ENCODE data around the gene ESF1. TPM values are rescaled to one million over a fixed set of nuclear protein-coding genes. Genes with fewer than 3 reads are reported as not detected.
A peak's percentile ranks its signal among the peaks of the same experiment; 100 is the strongest.

The ESF1 gene
- total RNA-seq, 1 donor from 2014 or later = 9.0 TPM

GRCh38 chr20:13800728-13801134 lies 16.0 kb upstream of the ESF1 start:
- H3K27me3 Mint-ChIP-seq (ENCODE audit: low read depth) = no peaks in the 10 kb centered on the region
- no peak for DNase-seq (ENCODE audit: low spot score)
- peak overlapping the region; percentile 81 for H3K27ac Mint-ChIP-seq (ENCODE audit: unreplicated experiment)
- TF ChIP-seq, protein P1, sequence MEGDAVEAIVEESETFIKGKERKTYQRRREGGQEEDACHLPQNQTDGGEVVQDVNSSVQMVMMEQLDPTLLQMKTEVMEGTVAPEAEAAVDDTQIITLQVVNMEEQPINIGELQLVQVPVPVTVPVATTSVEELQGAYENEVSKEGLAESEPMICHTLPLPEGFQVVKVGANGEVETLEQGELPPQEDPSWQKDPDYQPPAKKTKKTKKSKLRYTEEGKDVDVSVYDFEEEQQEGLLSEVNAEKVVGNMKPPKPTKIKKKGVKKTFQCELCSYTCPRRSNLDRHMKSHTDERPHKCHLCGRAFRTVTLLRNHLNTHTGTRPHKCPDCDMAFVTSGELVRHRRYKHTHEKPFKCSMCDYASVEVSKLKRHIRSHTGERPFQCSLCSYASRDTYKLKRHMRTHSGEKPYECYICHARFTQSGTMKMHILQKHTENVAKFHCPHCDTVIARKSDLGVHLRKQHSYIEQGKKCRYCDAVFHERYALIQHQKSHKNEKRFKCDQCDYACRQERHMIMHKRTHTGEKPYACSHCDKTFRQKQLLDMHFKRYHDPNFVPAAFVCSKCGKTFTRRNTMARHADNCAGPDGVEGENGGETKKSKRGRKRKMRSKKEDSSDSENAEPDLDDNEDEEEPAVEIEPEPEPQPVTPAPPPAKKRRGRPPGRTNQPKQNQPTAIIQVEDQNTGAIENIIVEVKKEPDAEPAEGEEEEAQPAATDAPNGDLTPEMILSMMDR (IDR thresholded peaks at IDR 0.05) = no peak
- peaks cover 38% of the 10 kb centered on the region for H3K36me3 Mint-ChIP-seq (ENCODE audit: low read depth)
- H3K4me1 Mint-ChIP-seq (ENCODE audit: low read depth) = peaks cover 16% of the 10 kb centered on the region
- peak overlapping the region; percentile 1 for H3K4me3 Mint-ChIP-seq (ENCODE audit: unreplicated experiment)
- H3K9me3 Mint-ChIP-seq (ENCODE audit: low read depth) = no peaks in the 10 kb centered on the region

DNA sequence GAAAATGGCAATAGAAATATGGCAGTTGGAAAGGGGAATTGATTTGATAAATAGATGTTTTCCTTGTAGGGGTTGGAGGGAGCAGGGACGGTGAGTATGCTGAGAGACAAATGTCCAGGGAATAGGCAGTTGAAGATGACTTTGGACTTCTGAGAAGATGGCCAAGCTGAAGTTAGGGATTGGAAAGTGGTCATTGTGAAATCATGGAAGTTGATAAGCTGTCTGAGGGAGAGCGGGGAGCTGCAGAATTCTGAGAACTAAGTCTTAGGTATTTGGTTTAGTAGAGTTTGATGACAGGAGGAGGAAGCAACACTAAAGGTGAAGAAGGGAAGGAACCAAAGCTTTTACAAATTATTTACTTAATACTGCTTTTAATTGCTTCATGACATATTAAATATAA lies 15.3 kb upstream of the ESF1 start:
- Mint-ChIP-seq H3K9me3 (ENCODE audit: low read depth) (no peaks in the 10 kb centered on the region), H3K36me3 (ENCODE audit: low read depth) (peaks cover 38% of the 10 kb centered on the region), H3K4me3 (ENCODE audit: unreplicated experiment) (no peak overlapping the region), H3K4me1 (ENCODE audit: low read depth) (peaks cover 16% of the 10 kb centered on the region), H3K27me3 (ENCODE audit: low read depth) (no peaks in the 10 kb centered on the region), H3K27ac (ENCODE audit: unreplicated experiment) (peak overlapping the region; percentile 64)
- TF ChIP-seq, protein P1 (IDR thresholded peaks at IDR 0.05) = no peak
- no peak for DNase-seq (ENCODE audit: low spot score)

GRCh38 chr20:13799040-13799439 lies 14.3 kb upstream of the ESF1 start:
- TF ChIP-seq, protein P1 (IDR thresholded peaks at IDR 0.05) = no peak

GRCh38 chr20:13794667-13795066 lies 9.9 kb upstream of the ESF1 start:
- Mint-ChIP-seq H3K4me1 (ENCODE audit: low read depth) (peaks cover 5% of the 10 kb centered on the region), H3K27me3 (ENCODE audit: low read depth) (no peaks in the 10 kb centered on the region), H3K36me3 (ENCODE audit: low read depth) (peaks cover 41% of the 10 kb centered on the region), H3K4me3 (ENCODE audit: unreplicated experiment) (no peak overlapping the region), H3K27ac (ENCODE audit: unreplicated experiment) (peak overlapping the region; percentile 22), H3K9me3 (ENCODE audit: low read depth) (no peaks in the 10 kb centered on the region)
- TF ChIP-seq, protein P1 (IDR thresholded peaks at IDR 0.05) = no peak
- DNase-seq (ENCODE audit: low spot score) = no peak

More at GRCh38 chr20:13799040-13799439, 14.3 kb upstream of the ESF1 start:
- Mint-ChIP-seq H3K27me3 (ENCODE audit: low read depth) (no peaks in the 10 kb centered on the region), H3K4me1 (ENCODE audit: low read depth) (peaks cover 16% of the 10 kb centered on the region), H3K36me3 (ENCODE audit: low read depth) (peaks cover 43% of the 10 kb centered on the region), H3K9me3 (ENCODE audit: low read depth) (no peaks in the 10 kb centered on the region), H3K4me3 (ENCODE audit: unreplicated experiment) (no peak overlapping the region), H3K27ac (ENCODE audit: unreplicated experiment) (peak overlapping the region; percentile 24)
- no peak for DNase-seq (ENCODE audit: low spot score)

- H3K36me3 Mint-ChIP-seq (ENCODE audit: low read depth) = peaks cover 38% of the 10 kb centered on the region
- H3K9me3 Mint-ChIP-seq (ENCODE audit: low read depth) = no peaks in the 10 kb centered on the region
- DNase-seq (ENCODE audit: low spot score) = no peak
- H3K27me3 Mint-ChIP-seq (ENCODE audit: low read depth) = no peaks in the 10 kb centered on the region
- H3K27ac Mint-ChIP-seq (ENCODE audit: unreplicated experiment) = no peak overlapping the region
- TF ChIP-seq, protein P1 (IDR thresholded peaks at IDR 0.05) = no peak
- H3K4me3 Mint-ChIP-seq (ENCODE audit: unreplicated experiment) = no peak overlapping the region
- peaks cover 3% of the 10 kb centered on the region for H3K4me1 Mint-ChIP-seq (ENCODE audit: low read depth)
These were observed 8.3 kb upstream of the ESF1 start for GRCh38 chr20:13793001-13793400.

Measured in chondrocyte (in vitro differentiated cells).